NAMALWA (cell line): ENCODE measurements around the gene RASA4B.
"Not testable (repeated sequence)": the region's sequence is repeated elsewhere in the genome, so short reads cannot be mapped to it uniquely, and the experiment has no call there.

Source experiments
- DNase-seq: peaks from one replicate; pipeline ENCODE4 v3.0.0-alpha.2; 2015; ENCODE audit warnings: low spot score

RASA4B gene

DNA sequence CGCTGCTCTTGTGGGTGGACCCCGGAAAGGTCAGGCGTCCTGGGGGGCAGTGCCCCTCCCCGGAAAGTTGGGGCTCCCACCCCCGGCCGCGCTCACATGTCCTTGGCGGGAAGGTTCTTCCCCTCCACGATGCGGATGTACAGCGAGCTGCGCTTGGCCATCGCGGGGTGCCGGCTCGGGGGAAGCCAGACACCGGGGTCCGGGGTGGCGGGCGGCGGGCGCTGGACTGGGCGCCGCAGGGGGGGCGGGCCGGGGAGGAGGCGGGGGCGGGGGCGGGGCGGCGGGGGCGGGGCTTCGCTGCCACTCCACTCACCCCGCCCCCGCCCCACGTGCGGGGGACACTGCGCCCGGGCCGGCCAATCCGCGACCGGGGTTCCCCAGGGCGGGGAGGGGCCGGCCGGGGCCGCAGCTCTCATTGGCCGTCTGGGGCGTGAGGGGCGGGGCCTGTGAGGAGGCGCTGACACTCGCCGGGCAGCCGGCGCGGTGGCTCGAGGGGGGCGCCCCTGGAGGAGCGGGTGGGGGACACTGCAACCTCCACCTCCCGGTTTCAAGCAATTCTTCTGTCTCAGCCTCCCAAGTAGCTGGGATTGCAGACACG lies at the start of gene RASA4B:
RASA4B (minus strand) TSS at position 228 of the 598 bp plus-strand sequence; CDS start at position 161, 67 bp downstream.
- peak; percentile 6 for DNase-seq

DNA sequence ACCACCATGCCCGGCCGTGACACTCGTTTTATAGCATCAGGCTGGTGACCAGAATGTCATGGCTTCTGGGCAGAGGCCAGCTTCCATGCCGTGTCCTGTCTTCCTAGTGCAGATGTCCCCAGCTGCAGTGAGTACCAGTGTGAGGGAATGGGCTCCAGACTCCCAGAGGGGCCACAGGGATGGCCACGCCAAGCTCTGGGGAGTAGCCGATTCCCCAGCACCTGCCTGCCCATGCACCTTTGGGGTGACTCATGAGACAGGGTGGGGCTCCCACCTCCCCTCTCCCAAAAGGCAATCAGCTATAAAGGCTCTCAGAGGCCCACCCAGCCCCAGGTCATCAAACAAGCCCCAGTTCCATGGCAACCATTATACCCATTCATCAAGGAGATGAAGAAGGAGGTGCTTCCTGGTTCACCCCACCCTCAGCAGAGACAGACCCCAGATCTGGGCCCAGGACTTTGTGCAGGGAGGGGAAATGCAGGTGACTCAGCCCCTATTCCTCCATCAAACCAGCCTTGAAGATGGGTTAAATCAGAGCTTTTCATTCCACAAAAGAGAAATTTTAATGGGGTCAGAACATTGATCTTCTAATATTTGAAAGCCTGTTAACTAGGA lies 33.3 kb upstream of the RASA4B start, which contains the start of gene SPDYE2:
SPDYE2 (plus strand) TSS at position 419 of the 615 bp plus-strand sequence. CDS start 2,030 bp downstream, outside the sequence.
- DNase-seq, result not testable (repeated sequence)

DNA sequence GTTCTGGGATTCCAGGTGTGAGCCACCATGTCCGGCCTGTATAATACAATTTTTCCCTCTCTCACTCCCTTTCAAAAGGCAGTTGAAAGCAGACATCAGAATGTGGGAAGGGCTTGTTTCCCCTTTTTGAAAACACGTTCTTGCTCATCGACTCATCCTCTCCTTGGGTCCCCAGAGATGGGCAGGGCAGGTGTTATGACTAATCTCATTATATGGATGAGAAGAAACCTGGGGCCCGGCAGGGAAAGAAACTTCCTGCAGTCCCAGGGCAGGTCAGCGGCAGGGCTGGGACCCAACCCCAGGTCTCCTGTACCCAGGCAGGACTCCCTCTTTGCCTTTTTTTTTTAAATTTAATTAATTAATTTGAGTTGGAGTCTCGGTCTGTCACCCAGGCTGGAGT lies 28.8 kb upstream of the RASA4B start:
- DNase-seq, result not testable (repeated sequence)

GRCh38 chr7:102545288-102545687 lies 27.7 kb upstream of the RASA4B start:
- DNase-seq, result not testable (repeated sequence)

- not testable (repeated sequence) for DNase-seq
Measured at GRCh38 chr7:102544372-102544771, 26.8 kb upstream of the RASA4B start.

DNA sequence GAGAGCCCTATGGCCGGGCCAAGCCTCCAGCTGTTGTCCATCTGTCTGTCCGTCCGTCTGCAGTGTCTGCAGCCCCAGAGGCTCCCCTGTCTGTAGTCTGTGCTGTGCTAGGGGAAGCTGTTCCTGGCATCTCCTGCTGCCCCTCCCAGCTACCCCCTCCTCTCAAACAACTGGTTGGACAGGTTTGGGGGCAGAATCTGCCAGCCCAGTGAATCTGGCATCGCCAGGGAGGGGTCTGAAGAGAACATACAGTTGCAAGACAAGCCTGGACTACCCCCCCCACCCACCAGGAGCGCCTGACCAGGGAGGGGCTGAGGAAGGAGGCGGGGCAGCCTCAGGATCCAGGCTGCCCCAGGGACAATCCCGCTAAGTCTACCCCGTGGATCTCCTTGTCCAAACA lies 26.0 kb upstream of the RASA4B start, which contains the start of gene UPK3BL2:
UPK3BL2 (minus strand) TSS at position 101 of the 400 bp plus-strand sequence; CDS start at position 41, 60 bp downstream.
- DNase-seq, result not testable (repeated sequence)

DNA sequence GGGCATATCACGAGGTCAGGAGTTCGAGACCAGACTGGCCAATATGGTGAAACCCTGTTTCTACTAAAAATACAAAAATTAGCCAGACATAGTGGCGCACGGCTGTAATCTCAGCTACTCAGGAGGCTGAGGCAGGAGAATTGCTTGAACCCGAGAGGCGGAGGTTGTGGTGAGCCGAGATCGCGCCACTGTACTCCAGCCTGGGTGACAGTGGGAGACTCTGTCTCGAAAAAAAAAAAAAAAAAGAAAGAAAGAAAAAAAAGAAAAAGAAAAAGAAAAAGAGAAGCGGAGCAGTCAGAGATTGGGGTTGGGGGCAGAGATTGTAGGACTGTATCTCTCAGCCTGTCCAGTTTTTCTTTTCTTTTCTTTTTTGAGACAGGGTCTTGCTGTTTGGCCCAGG lies 25.2 kb upstream of the RASA4B start:
- not testable (repeated sequence) for DNase-seq

GRCh38 chr7:102542083-102542482 lies 24.5 kb upstream of the RASA4B start:
- not testable (repeated sequence) for DNase-seq

- DNase-seq, result not testable (repeated sequence)
Measured at GRCh38 chr7:102540604-102541003, 23.0 kb upstream of the RASA4B start.

DNA sequence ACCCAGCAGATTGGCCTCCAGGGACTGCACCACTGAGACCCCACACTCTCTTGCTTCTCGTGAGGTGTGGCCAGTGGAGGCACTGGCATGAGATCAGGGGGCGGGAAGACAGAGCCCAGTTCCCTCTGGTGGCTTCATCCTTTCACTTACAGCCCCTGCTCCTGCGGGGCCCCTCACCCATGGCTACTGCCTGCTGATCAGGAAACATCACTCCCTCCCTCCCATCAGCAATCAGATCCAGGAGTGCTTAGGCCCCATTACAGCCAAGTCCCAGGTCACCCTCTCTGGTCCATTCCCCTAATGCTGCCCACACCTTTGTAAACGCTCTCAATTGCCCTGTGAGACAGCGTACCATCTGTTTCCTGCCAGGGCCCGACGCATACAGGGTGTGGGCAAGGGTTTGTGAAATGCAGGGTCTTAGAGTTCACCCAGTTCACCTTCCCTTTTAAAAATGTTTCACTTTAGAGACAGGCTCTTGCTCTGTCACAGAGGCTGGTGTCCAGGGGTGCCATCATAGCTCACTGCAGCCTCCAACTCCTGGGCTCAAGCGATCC lies 17.6 kb upstream of the RASA4B start:
- not testable (repeated sequence) for DNase-seq

DNA sequence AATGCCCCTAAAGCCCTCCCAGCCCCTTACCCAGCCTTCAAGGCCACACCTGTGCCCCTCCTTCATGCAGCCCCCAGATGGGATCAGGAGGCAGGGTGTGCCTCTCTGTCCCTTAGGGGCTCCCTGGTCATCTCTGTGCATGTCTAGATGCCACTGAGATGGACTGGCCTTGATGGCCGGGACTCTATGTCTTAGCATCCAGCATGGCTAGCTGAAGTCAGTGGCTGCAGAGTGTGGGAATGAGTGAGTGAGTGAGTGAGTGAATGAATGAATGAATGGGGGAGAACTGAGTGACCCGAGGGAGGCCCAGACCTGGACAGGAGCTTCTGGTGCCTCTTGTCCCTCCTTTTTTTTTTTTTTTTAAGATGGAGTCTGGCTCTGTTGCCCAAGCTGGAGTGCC lies 14.6 kb upstream of the RASA4B start:
- not testable (repeated sequence) for DNase-seq

GRCh38 chr7:102531583-102531982 lies 14.0 kb upstream of the RASA4B start:
- not testable (repeated sequence) for DNase-seq

- DNase-seq, result not testable (repeated sequence)
Measured at GRCh38 chr7:102527822-102528793, 10.5 kb upstream of the RASA4B start.

GRCh38 chr7:102527182-102527581 lies 9.6 kb upstream of the RASA4B start:
- DNase-seq, result not testable (repeated sequence)

DNA sequence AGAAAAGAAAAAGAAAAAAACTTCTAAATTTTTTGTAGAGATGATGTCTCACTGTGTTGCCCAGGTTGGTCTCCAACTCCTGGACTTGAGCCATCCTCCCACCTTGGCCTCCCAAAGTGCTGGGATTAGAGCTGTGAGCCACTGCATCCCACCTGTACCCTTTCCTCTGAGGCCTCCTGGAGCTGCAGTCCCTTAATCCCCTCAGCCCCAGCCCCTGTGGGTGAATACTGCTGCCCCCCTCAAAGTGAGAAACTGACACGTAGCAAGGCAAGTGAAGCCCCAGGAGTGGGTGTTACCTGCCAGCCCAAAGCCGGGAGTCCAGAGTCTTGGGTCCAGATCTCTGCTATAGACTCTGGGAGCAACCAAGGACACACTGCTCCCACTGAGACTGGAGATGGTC lies 7.2 kb upstream of the RASA4B start:
- not testable (repeated sequence) for DNase-seq

DNA sequence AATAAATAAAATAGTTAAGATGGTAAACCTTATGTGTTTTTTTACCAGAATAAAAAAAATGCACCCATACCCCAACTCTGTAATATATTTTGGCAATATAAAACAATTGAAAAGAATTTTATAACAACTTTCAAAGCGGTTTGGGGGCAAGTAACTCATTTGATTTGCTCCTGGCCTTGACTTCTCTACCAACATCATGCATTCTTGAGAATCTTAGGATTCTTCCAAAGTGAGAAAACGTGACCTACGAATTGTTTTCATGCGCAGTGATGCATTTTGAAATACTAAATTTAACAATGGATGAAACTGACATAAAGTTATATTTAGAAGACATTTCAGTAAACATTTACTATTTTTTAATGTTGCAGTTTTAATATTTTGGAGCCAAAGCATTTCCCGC lies 3.2 kb upstream of the RASA4B start:
- not testable (repeated sequence) for DNase-seq

- DNase-seq, result not testable (repeated sequence)
Measured at GRCh38 chr7:102516951-102517350, 626 bp downstream of the RASA4B start.

DNA sequence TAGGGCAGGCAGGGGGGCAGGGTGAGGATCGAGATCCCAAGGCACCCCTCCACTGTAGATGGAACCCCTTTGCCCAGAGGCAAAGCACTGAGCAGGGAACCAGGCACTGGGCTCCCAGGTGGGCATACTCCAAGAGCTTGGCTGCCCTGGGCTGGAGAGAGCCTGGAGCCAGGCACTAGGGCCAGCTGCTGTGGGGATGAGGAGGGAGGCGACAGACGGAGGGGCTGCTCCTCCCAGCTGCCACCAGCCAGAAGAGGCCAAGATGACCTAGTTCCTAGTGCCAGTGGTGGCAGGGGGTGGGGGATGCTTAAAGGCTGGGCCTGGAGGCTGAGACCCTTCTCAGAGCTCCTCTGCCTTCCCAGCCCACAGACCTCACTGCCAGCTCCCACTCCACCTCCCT lies 1.7 kb downstream of the RASA4B start:
- DNase-seq, result not testable (repeated sequence)

DNA sequence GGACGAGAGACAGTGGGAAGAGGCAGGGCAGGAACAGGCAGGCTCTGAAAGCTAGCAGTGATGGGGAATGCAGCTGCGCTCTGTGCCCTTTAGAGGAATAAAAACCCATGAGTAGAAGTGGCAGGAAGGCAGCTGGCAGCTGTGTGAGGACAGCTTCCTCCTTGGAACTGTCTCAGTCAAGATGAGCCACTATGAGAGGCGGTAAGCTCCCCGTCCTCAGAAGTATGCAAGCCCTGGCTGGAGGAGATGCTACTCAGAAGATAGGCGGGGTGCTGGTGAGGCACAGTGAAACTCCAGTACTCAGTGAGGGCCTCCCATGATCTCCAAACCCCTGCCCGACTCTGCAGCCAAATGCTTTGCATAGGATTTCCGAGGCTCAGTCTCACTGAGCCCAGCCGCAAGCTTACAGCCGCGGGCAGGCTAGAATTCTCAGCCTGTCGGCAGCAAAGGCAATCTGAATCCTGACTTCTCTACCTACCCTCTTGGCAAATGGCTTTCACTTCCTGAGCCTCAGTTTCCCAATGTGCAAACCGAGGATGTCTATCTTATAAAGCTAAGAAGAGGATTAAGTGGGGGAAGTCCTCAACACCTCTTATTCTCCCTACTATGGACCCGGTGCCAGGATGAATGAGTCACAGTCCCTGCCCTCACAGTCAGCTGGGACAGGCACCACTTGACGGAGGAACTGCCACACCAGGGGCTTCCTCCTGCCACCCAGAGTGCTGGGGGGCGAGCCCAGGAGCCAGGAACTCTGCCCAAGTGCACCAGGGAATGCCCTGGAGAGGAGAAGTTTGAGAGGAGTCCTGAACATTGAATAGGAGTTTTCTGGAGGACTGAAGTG lies 2.5 kb downstream of the RASA4B start:
- not testable (repeated sequence) for DNase-seq

DNA sequence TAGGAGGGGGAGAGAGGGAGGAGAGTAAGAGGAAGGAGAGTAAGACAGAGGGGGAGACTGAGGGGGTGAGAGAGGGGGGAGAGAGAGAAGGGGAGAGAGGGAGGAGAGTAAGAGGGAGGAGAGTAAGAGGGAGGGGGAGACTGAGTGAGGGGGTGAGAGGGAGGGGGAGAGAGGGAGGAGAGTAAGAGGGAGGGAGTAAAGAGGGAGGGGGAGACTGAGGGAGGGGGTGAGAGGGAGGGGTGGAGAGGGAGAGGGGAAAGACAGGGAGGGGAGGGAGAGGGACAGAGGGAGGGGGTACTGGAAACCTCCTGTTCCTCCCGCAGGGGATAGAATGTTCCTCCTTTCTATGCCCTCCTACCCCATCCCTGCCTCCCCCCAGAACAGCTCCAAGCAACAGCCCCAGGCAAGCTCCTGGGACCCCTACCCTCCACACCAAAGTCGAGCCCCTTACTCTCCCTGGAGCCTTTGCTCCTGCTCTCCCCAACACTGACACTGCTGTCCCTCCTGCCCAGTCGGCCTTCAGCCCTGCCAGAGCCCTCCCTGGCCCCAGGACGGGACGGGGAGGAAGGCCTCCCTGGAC lies 4.8 kb downstream of the RASA4B start:
- peak; percentile 56 for DNase-seq
